GM21786 (cell line): ENCODE measurements around the gene ATP11C.
A peak's percentile ranks its signal among the peaks of the same experiment; 100 is the strongest.
"Not testable (repeated sequence)": the region's sequence is repeated elsewhere in the genome, so short reads cannot be mapped to it uniquely, and the experiment has no call there.

Source experiments
- ATAC-seq: cut with Tn5 transposase; IDR thresholded peaks from one replicate; pipeline ENCODE4 v1.9.1; 2021; ENCODE audit not compliant: unreplicated experiment

The ATP11C gene

DNA sequence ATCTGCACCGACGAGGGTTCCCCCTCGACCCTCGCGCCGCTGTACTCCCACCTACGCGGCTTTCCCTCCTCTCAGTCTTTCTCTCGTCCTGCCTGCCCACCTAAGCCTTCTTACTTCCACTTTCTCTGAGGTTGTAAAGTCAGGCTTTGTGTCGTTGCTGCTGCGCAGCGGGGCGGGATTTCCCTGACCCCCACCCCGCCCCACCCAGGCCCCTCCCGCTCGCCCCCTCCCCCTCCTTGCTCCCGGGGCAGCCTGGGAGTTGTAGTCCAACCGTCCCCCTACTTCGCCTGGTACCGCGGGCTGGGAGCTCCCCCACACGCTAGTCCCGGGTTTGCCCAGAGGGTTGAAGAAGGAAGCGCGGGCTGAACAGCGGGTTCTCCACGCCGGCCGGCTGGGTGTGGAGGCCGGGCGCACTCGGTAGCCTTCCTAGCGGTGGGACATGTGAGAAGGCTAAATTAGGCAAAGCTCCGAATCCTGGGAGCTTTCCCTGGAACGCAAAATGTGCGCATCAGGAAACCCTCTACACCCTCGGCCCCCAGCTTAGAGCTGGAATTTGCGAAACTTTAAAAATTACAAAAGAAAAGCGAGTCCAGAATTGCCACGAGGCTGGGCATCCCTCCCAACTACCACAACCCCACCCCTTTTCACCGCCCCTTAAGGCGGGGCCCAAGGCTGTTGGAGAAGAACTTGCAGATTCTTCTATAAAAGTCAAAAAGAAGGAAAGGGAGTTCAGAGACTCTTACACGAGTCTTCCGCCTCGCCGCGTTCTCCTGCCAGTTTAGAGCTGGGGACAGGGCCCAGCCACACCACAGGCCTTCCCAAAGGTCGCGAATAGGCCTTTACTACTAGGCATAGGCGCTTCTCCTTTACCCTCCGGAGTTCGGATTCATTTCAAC, at the start of gene ATP11C:
Gene ATP11C (minus strand): TSS at position 153 of the 896 bp plus-strand sequence. CDS start 1,011 bp downstream, outside the sequence.
- peak; percentile 74 for ATAC-seq

DNA sequence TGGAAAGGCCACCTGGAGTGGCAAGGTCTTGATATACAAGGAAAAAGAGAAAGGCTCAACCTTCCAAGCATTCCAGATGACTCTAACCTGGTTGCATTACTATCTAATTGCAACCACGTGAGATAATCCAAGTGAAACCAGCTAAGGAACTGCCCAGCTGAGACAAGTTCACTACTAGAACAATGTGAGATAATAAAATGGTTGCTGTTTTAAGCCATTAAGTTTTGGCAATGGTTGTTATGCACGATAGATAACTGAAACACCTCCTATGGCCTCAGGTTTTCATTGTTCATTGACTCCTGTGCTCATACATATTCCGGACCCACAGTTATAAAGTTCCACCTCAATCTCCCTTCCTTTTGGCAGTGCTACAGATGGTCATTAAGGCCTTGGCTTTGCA, 41.6 kb upstream of the ATP11C start:
- no peak for ATAC-seq

DNA sequence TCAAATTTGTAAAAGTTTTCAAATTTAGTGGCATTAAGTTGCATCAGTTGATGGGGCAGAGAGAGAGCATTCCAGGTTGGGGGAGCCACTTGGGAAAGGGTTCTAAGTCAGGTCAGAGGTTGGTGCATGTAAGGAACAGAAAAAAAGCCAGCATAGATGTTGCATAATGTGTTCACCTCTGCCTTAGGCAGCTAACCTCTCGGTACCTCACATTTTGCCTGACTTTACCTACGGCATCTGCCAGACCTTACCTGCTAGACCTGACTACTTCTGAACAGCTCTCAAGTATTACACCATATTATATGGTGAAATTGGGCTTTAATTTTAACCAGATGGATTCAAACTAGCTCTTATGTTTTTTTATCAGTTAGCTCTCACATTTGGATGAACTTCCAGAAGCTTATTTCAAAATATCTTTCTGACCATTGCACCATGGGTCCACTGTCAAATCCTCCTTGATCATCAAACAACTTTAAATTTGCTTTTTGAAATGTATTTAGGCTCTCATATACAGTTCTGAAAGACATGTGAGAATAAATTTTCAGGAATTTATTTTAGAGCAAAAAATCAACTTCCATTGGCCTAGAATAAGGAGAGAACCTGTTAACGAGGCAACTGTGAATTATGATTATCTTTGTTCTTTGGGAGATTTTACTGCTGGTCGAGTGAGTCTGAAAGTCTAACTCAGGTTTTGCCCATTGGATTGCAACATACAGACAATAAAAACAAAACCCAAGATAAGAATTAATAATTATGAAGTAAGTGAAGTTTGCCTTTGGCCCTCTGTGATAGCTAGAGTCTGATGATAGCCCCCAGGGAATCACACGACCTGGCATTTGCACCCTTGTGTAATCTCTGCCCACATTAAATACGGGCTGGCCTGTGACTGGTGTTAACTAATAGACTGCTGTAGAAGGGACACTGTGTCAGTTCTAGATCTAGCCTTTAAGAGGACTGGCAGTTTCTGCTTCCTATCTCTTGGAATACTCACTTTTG, 40.1 kb upstream of the ATP11C start:
- no peak for ATAC-seq

DNA sequence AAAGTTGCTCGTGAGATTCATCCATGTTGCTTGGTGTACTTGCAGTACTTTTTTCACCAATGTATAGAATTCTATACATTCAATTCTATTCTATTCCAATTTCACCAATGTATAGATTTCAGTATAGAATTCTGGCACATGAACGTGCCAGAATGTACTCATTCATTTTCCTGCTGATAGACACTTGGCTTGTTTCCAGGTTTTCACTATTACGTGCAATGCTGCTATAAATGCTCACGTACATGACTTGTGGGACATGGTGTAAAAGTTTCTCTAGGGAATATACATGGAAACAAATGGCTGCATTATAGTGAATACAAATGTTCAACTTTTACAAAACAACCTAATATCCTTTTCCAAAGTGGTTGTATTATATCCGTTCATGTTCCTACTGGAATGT, 39.3 kb upstream of the ATP11C start:
- no peak for ATAC-seq

DNA sequence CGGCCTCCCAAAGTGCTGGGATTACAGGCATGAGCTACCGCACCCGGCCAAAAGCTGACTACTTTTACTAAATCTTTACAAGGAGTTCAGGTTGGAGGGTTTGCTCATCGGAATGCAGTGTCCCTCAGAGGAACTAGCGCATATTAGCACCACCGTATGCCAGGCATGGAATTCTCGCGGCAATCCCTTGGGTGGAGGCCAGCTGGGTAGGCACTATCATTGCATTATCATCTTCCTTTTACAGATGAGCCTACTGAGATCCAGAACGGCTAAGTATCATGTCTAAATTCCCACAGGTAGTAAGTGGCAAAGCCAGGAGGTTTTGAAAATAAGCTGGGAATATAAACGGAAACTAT, 38.5 kb upstream of the ATP11C start:
- no peak for ATAC-seq

DNA sequence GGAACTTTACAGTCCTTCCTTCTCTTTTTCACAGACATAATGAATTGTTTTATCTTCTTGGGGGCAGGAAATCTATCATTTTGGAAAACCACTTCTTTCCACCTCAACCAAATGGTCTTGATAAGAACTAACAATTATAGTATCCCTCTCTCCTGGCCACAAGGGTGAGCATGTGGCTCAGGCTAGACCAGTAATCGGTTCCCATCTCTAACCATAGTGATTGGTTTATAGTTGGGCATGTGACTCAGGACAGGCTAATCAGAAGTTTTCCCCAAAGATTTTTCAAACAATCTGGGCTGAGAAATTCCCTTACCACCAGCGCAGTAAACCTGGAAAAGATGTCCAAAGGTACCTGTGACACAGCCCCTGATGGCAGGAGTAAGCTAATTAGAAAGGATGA, 36.4 kb upstream of the ATP11C start:
- ATAC-seq, result no peak

DNA sequence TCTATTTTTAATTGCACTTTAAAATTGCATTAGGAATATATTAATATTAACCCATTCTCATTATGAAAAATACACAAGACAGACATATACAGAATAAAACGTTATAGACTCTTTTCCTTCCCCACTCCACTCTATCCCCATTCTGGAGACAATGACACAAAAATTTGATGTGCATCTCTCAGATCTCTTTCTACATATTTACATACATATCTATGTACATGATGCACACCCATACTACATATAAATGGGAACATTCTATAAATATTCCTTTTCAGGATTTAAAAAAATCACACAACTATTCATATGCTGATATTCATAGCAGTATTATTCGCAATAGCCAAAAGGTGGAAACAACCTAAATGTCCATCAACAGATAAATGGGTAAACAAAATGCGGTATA, 34.9 kb upstream of the ATP11C start:
- no peak for ATAC-seq

DNA sequence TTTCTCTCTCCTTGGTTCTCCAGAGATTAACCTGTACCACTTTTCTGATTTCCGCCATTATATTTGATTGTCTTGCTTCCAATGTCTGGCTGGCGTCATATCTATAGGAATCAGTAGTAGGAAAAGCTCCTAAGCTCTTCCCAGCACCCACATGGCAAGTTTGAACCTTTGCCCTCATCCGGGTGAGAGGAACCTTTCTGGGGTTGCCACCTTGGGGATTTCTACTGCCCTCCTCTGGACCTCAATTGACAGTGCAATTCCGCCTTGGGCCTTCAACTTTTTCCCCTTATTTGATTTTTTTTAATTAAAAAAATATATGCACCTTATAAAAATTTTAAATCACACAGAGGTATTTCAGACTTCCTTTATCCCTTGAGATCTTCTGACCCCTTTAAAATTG, 34.4 kb upstream of the ATP11C start:
- ATAC-seq, result no peak

DNA sequence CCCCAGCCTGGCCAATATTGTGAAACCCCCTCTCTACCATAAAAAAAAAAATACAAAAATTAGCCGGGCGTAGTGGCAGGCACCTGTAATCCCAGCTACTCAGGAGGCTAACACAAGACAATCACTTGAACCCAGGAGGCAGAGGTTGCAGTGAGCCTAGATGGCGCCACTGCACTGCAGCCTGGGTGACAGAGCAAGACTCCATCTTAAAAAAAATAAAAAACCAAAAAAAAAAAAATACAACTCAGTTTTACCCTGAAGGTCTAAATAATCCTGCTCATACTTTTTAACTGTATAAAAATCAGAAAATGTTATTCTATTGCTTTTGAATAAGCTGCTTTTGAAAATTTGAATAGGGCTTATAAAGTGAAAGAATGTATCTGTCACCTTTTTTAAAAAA, 33.3 kb upstream of the ATP11C start:
- ATAC-seq, result not testable (repeated sequence)

DNA sequence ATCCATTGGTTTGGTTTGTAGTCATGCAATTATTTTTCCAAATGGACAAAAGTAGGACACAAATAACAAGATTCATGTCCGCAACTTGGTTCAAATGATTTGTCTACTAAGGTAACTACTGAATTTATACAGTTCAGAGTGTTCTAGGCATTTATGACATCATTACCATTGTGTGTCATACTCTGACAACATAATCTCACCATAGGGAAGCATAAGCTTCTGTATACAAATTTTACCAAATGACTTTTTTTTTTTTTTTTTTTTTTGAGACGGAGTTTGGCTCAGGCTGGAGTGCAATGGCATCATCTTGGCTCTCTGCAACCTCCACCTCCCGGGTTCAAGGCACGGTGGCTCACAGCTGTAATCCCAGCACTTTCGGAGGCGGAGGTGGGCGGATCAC, 32.6 kb upstream of the ATP11C start, which contains the start of gene CXorf66:
Gene CXorf66 (minus strand): TSS at position 101 of the 400 bp plus-strand sequence. CDS start 25 bp downstream, at position 76.
- no peak for ATAC-seq

DNA sequence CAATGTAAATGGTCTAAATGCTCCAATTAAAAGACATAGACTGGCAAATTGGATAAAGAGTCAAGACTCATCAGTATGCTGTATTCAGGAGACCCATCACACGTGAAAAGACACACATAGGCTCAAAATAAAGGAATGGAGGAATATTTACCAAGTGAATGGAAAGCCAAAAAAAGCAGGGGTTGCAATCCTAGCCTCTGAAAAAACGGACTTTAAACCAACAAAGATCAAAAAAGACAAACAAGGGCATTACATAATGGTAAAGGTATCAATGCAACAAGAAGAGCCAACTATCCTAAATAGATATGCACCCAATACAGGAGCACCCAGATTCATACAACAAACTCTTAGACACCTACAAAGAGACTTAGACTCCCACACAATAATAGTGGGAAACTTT, 28.2 kb upstream of the ATP11C start:
- not testable (repeated sequence) for ATAC-seq

DNA sequence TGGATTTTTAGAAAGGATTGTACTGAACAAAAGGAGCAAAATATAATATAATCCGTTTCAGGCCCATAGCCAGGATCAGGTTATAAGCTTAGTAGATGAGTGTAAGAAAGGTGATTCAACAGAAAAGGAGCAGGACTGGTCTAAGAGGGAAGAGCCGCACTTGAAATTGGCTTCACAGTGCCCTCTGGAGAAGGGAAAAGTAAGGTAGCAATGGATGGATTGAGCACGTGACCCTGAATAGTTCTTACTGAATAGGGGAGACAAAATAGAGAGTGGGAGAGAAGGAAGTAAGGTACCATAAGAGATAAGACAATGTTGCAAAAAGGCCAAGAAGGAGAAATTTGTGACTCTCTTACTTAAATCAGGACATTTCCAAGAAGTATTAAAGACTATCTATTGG, 16.9 kb upstream of the ATP11C start:
- no peak for ATAC-seq

DNA sequence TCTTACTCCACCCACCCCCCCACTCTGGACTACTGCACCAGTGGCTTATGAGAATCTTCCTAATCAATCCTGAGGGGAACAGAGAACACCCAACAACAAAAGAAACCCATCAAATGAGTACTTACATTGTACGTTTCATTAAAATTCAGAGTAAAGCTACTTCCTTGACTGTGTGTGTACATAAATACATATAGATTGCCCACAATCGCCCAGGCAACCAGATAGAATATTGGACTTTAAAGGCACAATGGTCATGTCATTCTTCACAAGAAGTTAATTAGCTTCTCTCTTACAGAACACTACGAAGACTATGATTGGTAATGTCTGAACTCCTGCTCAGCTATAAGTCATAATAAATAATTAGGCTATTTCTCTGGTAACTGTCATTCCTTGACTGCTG, 12.2 kb upstream of the ATP11C start:
- ATAC-seq, result no peak

DNA sequence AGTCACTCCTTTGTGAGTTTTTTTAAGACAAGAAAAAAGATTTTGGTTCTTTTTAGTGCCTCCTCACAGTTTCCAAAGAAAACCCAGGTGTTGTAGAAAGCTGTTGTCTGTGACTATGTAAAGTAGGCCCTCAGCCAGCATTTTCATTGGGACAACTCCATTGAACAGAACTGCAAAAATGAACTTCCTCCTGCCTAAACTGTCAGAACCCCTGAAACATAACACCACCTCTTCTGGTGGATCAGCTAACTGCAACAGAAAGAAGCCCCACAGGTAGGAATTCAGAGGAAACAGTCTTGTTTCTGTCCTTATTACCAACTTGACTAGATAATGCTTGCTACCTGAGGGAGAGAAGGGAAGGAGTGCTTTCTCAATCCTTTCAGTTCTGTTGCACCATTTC, 3.4 kb upstream of the ATP11C start:
- no peak for ATAC-seq

DNA sequence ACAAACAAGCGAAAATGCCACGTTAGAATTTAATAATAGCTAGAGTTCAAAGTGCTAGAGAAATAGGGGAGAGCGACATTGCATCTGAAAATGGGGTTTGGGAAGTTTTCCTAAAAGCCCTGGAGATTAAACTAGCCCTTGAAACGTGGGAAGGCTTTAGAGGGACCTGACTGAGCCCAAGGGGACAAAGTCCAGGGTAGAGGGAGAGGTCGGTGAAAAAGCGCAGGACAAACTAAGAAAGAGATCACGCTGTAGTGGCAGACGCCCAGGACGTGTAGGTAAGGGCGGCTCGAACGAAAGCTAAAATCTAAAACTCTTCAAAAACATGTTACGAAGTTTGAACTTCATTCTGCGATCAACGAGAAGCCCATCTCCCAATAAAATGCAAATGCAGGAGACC, 1.1 kb upstream of the ATP11C start:
- ATAC-seq, result no peak

DNA sequence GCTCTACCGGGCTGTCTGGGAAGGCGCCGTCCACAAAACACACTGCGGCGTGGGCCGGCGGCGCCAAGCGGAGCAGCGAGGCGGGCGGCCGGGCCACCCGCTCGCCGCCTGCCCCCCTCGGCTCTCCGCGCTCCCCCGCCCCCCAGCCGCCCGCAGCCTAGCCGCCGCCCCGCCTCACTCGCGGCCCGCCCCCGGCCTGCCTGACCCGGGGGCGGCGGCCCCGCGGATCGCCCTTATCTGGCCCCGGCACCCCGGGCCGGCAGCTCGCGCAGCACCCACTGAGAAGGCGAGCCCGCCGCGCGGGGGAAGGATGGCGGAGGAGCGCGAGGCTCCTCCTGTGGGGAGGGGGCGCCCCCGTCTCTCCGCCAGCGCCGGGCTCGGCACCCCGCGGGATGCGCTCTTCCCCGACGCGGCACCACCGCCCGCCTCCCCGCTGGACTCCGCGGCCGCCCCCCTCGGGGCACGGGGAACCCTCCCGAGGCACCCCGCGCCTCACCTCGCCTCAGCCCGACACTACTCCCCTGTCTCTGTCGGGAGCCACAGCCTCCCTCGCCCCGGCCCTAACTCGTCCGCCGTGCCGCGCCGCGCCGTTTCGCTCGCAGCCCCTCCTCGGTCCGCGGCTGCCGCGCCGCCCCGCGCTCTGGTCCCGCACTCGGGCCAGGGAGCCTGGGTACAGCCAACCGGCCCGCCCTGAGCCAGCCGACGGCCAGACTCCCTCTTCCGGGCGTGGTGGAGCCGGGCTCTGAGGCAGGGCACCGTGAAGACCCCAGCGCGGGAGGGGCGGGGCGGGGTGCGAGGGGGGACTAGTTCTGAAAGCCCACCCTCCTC, 566 bp downstream of the ATP11C start:
- ATAC-seq, result peak; percentile 31

DNA sequence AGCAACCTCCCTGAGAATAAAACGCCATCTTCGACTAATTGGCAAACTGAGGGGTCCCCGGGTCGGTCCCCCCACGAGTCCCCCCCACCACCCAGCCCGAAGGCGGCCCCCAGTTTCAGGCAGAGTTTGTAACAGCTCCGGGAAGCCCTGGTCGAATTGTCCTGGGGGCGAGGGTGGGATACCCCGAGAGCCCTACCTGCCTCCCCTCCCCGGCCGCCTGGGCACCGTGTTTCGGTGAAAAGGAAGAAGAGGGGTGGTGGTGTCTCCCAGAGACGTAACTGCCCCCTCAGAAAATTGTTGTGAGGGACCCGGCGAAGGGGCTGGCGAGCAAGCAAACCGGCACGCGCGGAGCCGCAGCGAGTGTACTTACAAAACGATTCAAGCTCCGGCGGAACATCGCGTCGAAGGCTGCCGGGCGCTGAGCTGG, 1.2 kb downstream of the ATP11C start:
- no peak for ATAC-seq

DNA sequence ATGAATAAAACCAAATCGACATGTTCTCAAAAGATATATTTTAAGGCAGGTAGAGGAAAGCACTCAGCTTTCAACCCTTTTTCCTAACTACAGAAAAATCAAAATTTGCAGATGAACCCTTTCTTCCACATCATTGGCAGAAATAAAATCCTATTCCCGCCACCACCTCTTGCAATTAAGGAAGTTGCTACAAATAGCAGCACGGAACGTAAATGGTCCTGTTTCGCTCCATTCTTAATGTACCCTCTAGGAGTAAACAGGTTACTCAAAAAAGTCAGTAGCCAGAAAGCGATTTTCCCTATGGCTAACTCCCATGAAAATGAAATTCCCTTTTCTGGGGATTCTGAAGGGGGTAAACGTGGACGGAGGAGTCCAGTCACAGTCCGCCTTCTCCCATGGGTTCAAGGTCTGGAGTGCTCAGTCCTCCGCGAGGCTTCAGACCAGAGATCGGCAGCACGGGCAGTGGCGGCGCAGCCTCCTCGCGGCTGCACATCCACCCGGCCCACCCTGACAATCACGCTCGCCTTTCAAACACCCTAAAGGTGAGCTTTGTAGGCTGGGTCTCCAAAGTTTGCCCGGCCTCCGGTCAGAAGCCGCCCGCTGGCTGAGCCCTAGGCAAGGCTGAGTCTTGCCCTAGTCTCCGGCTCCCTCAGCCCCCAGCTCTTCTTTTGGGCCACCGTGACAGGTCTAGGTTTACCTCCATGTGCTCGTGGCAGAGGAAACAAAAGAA, 1.8 kb downstream of the ATP11C start:
- no peak for ATAC-seq

DNA sequence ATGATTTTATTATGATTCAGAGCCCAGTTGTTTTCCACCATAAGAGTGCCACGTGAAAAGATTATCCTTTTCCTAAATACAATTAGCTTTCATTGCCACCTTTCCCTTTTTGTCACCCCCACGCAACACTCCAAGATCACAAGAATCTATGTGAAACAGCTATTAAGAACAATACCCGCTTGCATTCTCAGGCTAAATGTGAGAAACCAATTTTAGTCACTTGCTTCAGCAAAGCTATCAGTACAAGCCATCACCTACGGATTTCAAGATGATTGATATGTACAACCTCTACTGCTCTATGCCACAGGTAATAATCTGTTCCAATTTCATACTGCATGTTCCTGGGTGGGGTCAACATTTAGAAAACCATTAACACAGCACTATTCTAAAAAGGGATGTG, 2.5 kb downstream of the ATP11C start:
- no peak for ATAC-seq

DNA sequence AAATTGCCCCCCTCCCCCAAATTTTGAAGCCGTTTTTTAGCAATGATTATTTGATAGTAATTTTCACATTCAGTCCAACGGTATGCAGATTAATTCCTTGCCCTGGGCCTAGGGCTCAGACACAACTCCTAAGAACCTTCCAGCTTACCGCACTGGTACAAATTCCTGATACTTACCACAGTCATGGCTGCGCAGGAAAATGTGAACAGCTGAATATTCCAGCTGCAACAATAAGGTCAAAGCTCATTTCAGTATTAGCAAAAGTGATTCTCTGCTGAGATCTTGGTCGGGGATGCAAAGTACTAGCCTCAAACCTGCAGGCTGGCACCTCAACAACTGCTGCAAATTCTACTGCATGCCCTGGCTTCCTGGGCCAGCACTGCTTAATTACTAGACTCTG, 3.0 kb downstream of the ATP11C start:
- ATAC-seq, result no peak
